Measurements from ENCODE around the gene SERP1.
"Not testable (repeated sequence)": the region's sequence is repeated elsewhere in the genome, so short reads cannot be mapped to it uniquely, and the experiment has no call there.

The SERP1 gene

DNA sequence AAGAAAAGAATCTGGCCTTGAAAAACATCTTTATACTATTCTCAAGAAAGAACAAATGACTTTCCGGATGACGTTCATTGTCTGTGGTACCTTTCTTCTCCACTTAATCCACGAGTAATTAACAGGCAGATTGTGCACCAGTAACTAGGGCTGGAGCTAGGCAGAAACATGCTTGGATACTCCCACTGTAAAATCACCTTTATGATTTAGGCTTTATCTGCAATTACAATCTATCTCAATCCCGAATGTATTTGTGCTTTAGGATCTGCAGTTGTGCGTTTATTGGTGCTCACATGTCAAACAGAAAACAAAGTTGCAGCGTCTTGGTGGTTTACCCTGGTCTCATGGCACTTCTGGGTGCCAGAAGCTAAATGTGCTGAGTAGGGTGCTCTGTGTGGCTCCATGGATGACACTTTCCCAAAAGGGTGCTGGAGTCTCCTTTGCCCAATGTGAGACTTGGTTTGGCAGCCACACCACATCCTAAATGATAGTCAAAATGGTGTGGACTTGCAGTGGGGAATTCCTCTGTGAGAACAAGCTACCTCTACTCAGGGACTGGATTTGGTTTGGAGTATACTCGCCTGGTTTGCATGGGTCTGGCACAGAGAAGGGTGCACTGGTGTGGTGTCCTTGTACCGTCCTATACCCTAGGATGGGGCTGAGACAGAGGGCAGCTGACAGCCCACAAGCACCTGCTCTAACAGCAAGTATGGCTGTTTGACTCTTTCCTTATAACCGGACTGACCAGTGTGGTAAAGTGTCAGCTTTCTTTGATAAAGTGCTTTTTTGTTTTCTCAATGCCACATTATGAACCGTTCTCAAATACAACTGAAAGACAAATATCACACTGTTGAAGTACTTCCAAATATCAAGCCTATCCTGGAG is 7.7 kb downstream of the SERP1 start:
- DNase-seq (ENCODE audit: low read depth) = no peak

DNA sequence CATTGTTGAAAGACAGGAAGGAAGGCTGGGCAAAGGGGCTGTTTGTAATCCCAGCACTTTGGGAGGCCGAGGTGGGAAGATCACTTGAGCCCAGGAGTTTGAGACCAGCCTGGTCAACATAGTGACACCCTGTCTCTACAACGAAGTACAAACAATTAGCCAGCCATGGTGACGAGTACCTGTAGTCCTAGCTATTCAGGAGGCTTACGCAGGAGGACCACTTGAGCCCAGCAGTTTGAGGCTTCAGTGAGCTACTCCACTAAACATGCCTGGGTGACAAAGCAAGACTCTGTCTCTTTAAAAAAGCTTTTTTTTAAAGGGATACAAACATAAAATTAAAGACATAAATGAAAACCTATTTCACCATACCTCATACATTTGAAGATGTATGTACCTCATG is 11.1 kb downstream of the SERP1 start:
- no peak for DNase-seq (ENCODE audit: low read depth)

DNA sequence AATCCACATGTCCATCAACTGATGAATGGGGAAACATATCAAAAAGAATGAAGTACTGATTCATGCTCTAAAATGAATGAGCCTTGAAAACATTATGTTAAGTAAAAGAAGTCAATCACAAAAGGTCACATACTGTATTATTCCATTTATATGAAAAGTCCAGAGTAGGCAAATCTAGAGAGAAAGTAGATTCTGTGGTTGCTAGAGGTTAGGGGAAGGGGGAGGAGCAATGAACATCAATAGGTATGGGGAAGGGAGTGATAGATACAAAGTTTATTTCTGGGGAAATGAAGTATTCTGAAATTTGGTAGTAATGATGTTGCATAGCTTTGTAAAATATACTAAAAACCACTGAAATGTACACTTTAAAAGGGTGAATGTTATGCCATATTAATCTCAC is 14.5 kb downstream of the SERP1 start:
- no peak for DNase-seq (ENCODE audit: low read depth)

DNA sequence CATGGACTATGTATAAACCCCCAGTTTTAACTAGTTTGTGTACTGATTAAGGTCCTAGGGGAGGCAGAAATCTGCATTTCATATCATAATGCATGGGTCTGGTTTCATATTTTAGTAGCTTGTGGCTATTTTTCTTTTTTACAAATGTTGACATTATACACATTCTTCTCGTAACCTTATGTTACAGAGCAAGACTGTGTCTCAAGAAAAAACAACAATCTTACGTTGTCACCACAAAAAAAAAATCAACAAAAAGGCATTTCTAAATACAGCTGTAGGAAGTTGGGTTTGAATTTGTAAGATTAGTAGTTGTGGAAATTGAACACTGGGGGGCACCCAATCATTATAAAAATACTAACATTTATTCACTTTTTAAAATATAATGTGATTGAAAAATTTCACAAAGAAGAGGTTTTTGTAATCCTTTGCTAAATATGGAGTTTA is 17.9 kb downstream of the SERP1 start:
- DNase-seq (ENCODE audit: low read depth) = no peak

DNA sequence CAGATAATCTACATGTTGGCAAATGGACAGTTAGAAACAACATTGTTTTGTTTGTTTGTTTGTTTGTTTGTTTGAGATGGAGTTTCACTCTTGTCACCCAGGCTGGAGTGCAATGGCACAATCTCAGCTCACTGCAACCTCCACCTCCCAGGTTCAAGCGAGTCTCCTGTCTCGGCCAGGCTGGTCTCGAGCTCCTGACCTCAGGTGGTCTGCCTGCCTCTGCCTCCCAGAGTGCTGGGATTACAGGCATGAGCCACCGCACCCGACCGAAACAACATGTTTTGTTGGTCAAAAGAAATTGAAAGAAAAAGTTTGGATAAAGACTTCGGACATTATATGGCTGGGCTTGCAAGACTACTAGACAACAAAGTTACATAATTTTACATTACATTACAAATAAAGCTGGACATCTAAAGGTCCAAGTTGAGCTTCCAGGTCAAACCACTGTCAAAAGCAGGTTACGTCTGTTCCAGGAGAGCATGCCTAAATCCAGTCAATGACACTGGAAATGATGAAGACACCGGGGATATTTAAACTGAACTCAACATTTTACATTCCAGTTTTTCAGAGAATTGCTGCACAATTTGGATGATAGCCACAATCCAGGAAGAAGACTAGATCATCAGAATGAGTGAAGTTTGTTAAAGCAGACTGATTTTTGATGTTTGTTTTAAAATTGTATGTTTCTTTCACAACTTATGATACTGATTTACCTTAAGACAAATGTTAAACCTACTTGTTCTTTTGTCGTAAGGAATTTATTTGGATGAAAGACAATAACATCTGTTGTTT is 18.6 kb downstream of the SERP1 start:
- no peak for DNase-seq (ENCODE audit: low read depth)

DNA sequence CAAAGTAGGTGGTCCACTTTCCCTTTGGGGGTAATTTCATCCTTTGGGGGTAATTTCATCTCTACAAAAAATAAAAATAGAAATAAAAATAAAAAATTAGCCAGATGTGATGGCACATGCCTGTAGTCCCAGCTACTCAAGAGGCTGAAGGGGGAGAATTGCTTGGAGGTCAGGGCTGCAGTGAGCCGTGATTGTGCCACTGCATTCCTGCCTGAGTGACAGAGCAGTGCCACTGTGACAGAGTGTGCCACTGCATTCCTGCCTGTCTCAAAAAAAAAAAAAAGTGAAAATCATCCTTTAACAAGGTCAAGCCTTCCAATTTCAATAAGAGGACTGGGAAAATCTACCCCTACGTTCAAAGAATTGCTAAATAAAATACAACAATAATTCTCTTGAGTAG is 22.8 kb downstream of the SERP1 start:
- DNase-seq (ENCODE audit: low read depth) = no peak

DNA sequence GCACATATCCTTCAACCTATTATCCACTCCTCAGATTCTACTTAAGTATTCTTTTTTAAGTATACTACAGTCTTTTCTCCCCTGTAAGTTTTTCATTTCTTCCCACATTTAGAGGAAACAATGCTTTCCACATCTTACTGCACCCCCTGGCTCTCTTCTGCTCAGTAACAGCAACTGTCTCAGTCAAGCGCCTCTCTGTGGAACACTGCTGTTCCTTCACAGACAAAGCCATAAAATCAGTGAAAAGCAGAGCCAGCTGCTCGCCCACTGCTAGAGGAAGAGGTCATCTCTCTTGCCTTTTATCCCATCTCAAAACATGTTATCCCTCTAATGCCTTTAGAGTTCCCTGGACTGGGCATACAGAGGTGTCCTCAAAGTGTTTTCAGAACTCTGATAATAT is 24.8 kb downstream of the SERP1 start:
- no peak for DNase-seq (ENCODE audit: low read depth)

DNA sequence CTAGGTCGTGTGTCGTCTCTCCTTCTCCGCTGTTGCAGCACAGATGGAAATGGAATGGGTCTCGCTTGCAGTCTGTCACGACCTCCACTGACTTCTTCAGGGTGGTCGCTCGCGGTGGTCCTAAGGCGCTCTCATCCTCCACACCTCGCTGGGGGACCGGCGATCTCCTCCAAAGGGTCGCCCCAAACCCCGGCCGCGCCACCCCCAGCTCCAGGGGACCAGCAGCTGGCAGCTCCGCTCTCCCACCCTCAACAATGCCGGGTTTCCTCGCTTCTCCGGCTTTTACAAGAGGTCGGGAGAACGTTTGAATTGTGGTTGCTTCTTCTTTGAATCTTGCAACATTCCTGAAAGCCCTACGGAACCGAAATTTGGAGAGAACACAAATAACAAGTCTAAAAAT is 25.9 kb downstream of the SERP1 start:
- no peak for DNase-seq (ENCODE audit: low read depth)

DNA sequence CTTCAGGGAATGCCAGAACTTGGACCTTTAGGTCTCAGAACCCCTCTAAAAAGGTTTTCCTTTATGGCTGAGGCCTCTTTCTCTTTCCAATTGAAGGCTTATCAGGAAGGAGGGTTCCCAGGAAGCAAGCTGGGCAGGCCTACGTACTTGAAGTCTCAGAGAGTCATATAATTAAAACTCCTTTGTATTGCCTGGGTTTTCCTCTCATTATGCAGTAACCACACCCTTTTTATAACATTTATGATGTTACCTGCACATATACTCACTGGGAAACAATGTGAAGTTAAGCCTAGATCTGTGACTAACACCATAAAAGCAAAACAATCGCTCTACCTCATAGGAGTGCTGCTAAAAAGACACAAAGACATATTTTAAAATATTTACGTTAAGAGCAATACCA is 27.3 kb downstream of the SERP1 start:
- DNase-seq (ENCODE audit: low read depth) = no peak

DNA sequence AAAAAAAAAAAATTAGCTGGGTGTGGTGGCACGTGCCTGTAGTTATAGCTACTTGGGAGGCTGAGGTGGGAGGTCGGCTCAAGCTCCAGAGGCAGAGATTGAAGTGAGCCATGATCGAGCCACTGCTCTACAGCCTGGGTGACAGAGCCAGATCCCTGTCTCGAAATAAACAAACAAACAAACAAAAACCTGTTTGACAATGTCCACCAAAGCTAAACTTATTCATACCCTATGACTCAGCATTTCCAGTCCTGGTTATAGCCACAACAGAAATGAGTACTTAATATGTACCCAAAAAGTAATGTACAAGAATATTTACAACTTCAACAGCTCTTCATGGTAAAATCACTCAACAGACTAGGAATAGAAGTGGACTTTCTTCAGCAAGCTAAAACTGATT is 31.1 kb downstream of the SERP1 start:
- no peak for DNase-seq (ENCODE audit: low read depth)

DNA sequence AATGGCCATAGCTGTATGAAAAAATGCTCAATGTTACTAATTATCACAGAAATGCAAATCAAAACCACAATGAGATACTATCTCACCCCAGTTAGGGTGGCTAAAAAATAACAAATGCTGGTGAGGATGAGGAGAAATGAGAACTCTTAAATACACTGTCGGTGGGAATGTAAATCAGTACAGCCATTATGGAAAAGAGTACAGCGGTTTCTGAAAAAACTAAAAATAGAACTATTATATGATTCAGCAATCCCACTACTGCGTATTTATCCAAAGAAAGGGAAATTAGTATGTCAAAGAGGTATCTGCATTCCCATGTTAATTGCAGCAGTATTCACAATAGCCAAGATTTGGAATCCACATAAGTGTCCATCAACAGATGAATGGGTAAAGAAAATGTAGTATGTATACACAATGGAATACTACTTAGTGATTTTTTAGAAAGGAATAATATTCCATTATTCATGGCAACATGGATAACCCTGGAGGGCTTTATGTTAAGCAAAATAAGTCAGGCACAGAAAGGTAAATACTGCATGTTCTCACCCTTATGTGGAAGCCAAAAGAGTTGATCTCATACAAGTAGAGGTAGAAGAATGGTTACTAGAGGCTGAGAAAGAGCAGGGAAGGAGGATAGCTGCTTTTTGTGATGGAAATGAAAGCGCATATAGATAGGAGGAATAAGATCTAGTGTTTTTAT is 35.0 kb downstream of the SERP1 start:
- DNase-seq (ENCODE audit: low read depth) = no peak

DNA sequence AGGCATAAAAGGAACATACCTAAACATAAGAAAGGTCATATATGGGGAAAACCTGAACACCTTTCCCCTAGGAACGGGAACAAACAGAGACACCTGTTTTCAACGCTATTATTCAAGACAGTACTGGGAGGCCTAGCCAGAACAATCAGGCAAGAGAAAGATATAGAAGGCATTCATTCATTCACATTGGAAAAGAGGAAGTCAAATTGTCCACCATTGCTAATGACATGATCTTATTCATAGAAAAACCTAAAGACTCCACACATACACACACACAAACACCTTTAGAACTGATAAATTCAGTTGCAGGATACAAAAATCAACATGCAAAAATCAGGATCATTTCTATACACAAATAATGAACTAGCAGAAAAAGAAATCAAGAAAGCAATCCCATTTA is 36.5 kb downstream of the SERP1 start:
- no peak for DNase-seq (ENCODE audit: low read depth)

DNA sequence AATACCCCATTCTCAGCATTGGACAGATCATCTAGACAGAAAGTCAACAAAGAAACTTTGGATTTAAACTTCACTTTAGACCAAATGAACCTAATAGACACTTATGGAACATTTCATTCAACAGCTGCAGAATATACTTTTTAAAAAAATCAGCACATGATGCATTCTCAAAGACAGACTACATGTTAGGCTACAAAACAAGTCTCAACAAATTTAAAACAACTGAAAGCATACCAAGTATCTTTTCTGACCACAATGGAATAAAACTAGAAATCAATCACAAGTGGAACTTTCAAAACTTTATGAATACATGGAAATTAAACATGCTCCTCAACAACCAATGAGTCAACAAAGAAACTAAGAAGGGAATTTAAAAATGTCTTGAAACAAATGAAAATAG is 37.9 kb downstream of the SERP1 start:
- no peak for DNase-seq (ENCODE audit: low read depth)

DNA sequence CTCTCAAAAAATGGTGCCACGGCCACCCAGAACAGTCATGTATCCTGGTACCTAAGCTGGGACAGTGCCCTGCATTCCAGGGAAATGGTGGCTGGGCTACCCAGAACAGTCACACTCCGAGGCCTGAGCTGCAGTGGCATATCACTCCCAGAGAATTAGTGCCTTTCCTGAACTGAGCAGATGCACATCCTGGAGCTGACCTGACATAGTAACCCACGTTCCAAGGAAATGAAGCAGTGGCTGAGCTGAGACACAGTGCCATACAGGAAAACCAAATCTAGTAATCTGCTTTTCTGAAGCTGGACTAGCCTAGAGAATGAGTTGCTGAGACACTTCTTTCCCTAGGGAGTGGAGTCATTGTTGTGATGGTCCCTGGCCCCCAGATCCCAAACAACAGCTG is 41.8 kb downstream of the SERP1 start:
- no peak for DNase-seq (ENCODE audit: low read depth)

DNA sequence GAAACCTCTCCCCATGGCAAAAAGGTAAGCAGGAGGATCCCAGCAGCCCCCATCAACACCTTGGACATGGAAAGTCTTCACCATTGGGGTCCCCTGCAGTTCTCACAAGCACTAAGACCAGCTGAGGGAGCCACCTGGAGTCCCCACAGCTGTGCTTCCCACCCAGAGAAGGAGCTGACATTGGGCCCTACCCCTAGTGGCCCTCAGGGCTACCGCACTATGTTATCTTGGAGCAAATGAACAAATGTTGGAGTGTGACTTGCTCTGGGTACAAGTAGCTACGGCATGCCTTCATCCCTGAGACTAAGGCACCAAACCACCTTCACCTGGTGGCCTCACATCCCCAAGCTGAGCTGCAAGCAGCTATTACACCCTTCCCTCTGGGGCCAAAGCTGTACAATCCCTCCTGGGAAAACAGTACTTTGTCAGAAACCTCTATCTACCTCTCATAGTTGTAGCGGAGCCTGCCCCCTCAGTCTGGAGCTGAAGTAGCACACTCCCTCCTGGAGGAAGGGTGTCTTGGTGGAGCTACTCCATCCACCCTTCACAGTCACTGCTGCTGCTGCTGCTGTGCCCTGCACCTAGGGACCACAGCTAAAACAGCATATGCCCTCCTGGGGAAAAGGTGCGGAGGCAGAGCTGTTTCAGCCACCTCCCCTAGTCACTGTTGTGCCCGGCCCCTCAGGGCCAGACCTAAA is 42.7 kb downstream of the SERP1 start:
- no peak for DNase-seq (ENCODE audit: low read depth)

DNA sequence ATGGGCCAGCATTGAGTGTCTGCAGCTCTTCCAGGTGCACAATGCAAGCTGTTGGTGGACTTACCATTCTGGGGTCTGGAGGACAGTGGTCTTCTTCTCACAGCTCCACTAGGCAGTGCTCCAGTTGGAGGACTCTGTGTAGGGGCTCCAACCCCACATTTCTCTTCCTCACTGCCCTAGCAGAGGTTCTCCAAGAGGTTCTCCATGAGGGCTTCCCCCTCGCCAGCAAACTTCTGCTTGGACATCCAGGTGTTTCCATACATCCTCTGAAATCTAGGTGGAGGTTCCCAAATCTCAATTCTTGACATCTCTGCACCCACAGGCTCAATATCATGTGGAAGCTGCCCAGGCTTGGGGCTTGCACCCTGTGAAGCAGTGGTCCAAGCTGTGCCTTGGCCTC is 45.3 kb downstream of the SERP1 start:
- DNase-seq (ENCODE audit: low read depth) = not testable (repeated sequence)

DNA sequence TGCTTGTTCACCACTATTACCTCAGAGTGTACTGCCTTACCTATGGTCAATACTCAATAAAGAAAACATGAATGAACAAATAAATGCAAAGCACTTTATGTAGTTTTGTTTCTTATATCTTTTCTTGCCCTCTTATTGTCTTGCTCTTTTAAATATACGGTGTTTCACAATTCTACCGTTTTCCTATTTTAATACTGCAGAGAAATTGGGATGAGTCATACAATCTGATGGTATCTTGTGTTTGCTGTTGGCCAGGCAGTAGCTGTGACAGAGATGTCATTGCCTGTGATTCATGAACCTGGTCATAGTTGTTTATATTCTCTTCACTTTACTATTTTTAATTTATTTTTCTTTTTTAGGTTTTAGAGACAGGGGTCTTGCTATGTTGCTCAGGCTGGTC is 48.3 kb downstream of the SERP1 start:
- no peak for DNase-seq (ENCODE audit: low read depth)

DNA sequence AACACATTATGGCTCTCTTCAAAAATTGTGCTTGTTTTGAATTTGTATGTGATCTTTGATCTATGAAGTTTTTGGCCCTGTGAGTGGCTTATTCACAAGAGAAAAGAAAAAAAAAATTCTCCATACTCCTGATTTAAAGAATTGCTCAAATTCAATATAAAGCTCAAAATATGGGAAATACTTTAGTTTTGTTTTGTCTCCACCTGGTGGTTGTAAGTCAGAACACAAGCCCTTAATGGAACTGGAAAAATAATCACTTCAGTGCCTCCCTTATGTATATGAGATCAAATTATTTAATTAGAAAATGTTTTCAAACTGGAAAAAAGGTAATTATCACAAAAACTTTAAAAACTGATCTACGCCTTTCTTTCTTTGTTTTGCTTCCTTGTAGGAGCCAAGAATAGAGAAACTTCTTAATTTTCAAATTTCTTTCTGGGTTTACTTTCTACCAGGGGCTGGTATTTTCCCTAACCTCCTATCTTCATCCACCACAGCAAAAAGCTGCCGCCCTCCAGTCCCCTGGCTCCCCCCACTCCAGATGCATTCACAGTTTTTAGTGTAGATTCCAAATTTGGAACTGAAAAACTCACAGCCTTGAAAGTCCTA is 50.6 kb downstream of the SERP1 start:
- no peak for DNase-seq (ENCODE audit: low read depth)

DNA sequence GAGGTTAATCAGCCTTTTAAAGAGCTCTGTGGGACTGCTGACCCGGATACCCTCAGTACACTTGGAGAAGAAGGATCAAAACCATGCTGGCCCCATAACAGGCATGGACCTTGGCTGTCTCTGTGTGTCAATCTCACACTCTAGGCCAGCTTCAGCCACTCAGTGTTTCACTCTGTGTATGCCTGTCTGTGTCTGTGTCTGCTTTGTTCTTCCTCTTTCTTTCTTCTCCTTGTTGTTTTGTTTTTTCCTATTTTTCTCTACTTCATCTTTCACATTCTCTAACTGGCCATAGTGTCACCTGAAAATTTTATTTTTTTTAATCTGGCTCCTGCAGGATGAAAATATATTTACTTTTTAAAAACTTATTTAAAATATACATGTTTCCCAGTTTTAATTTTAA is 51.1 kb downstream of the SERP1 start:
- DNase-seq (ENCODE audit: low read depth) = no peak

DNA sequence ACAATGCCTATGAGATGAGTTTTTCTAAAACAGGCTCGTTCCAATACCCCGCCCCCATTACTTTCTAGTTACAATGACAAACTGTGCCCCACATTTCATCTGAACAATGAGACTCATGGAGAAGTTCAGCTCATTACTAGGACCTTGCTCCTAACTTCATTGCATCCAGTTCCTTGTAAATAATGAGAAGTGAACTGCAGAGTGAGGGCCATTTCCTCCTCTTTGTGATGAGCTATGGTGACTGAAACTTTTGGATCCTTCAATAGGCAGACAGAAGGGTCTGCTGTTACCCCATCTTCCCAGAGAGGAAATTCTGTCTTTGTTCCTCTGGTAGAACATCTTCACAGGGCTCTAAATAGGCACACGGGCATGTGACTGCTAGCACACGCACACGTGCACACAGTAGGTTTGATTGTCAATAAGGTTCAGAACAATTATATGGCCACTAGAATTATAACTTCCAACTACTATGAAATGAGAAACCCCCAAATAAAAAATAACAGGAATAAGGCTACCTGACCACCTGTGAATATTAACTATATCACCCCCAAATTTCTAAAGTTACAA is 51.8 kb downstream of the SERP1 start:
- DNase-seq (ENCODE audit: low read depth) = no peak

All from stimulated activated CD4-positive, alpha-beta T cell treated with anti-CD3 and anti-CD28 coated beads, Interleukin-2, amount 100 ng/mL, for 4 hours (primary cell).